ENCODE results near the gene ACSS3. TPM values are rescaled to one million over a fixed set of nuclear protein-coding genes. Genes with fewer than 3 reads are reported as not detected.

The ACSS3 gene
- total RNA-seq, 1 donor from 2014 or later: 1.0 TPM

GRCh38 chr12:81231574-81232368 lies 153.9 kb downstream of the ACSS3 start:
- no peak for DNase-seq

DNA sequence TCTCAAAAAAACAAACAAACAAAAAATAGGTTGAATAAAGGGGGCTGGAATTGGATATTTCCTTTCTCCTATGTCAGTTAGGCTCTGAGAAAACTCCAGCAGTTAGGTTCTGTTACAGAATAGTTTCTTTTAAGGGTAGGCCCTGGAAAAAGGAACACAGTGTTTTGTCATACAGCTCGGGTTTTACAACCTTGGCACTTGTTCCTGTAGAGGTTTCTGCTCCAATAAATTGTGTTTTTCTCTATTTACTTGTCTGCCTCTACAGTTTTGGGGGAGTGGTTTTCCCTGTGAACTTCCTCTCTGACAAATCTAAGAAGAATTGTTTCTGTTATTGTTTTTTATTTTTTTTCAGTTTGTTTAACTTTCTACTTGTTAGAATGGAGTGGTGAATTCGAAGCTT lies 167.6 kb downstream of the ACSS3 start:
- no peak for DNase-seq

- no peak for DNase-seq
Measured at GRCh38 chr12:81245907-81246570, 168.2 kb downstream of the ACSS3 start.

- DNase-seq: no peak
Measured at GRCh38 chr12:81249976-81250375, 172.1 kb downstream of the ACSS3 start.

DNA sequence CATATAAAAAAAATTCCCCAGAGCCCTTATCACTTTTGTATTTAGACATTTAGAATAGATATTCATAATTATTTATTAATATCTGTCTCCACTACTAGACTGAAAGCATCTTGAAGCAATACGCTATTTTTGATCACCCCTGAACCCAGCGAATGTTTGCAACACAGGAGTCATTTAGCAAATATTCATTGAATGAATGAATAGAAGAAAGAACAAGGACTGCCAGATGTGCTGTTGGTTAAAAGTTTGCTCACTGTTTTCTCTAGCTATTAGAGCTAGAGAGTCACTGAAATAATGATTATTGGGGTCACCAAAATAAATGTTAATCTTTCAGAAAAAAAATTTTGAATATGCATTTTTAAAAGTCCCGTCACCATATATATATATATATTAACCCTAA lies 174.3 kb downstream of the ACSS3 start:
- DNase-seq: no peak

GRCh38 chr12:81253360-81253759 lies 175.5 kb downstream of the ACSS3 start:
- no peak for DNase-seq

GRCh38 chr12:81255456-81255855 lies 177.6 kb downstream of the ACSS3 start:
- DNase-seq: no peak

DNA sequence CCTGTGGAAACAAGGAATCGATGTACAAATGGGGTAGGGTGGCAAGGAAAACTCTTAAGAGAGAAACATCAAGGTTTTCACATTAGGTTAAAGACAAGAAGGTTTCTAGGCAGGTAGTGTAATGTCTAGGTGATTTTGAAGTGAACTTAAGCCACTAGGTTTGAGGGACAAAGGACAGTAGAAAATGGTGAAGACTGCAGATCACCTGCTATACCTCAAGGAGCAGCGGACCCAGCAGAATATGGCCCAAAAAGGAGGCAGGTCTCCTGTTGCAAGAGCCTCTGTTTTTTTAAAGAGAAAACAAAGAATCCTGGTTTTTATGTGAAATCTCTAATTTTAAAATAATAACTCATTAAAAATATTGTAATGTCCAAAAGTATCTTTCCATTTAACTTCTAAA lies 178.1 kb downstream of the ACSS3 start:
- DNase-seq: no peak

DNA sequence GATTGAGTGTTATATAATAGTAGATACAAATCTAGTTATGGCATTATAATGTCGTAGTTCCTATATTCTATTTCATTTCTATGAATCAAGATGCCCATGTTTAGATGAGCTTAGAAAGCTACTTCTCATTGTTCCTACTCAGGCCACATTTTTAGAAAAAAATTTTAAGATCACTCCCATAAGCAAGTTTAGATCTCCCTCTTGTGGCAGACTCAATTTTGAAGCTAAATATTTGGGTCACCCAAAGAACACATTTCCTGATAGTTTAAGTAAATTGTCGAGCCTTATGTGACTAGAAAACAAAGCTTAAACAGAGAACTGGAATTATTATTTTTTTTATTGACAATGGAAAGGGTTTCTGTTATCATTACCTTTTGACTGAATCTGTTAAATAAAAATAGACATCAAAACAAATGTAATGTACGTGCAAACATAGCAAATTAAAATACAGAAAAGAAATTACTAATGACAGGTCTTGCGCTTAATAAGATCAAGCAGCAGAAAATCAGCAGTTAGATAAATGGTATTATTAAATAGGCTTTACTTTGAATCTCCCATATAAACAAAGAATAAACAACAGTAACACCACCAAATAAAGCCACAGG lies 180.2 kb downstream of the ACSS3 start:
- DNase-seq: peak; percentile 65

GRCh38 chr12:81259360-81259759 lies 181.5 kb downstream of the ACSS3 start:
- DNase-seq: no peak

DNA sequence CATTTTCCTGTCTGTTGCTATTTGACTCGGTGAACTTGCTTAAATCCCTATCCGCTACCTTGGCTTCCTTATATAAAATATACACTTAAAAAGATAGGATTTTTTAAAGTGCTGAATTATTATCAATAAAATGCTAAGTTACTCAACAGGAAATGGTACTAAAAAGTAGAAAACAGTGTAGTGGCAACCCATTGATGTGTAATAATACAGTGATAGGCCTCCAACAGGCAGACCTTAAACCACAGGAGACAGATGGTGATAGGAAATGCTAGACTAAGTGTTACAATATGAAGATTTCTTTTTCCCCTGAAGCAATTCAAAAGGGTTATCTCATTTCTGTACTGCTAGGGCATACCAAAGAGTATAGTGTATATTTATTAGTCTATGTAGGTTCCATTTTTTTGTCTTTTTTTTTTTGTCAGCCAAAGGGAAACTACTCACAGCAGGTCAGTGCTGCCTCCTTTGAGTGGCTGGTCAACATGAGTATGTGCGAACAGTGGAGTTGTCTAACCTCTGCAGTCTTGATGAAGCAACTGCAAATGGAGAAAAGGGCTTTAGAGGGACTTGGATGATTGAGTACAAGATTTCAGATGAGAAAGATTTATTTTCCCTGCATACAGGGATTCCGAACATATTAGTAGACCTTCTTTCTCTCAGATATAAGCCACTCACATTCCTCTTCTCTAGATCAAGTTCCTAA lies 183.8 kb downstream of the ACSS3 start:
- no peak for DNase-seq

DNA sequence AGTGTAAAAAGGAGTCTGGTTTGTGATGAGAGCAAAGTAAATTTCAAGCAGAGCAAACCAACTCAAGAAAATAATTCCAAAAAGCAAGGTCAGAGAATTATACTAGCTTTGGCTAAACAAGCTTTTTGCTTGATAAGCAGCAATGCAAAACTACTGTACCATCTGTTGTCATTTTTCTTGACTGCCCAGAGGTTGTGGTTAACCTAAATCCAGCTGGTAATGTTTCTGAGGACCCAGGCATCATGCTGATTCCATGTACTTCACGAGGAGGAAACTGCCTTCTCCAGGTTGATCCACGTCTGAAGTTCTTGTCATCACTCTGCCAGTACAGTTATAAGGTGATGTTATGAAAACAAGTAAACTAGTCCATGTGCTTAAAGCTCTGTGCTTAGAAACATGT lies 185.2 kb downstream of the ACSS3 start:
- DNase-seq: no peak

DNA sequence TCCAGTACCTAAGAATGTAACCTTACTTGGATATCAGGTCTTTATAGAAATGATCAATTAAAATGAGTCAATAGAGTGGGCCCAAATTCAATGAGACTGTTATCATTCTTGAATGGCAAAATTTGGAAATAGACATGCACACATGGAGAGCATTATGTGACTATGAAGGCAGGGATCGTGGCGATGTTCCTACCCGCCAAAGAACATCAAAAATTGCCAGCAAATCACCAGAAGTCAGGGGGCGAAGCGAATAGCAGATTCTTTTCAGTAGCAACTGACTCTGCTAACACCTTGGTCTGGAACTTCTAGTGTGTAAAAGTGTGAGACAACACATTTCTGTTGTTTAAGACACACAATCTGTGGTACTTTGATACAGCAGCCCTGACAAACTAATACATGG lies 192.5 kb downstream of the ACSS3 start:
- no peak for DNase-seq

DNA sequence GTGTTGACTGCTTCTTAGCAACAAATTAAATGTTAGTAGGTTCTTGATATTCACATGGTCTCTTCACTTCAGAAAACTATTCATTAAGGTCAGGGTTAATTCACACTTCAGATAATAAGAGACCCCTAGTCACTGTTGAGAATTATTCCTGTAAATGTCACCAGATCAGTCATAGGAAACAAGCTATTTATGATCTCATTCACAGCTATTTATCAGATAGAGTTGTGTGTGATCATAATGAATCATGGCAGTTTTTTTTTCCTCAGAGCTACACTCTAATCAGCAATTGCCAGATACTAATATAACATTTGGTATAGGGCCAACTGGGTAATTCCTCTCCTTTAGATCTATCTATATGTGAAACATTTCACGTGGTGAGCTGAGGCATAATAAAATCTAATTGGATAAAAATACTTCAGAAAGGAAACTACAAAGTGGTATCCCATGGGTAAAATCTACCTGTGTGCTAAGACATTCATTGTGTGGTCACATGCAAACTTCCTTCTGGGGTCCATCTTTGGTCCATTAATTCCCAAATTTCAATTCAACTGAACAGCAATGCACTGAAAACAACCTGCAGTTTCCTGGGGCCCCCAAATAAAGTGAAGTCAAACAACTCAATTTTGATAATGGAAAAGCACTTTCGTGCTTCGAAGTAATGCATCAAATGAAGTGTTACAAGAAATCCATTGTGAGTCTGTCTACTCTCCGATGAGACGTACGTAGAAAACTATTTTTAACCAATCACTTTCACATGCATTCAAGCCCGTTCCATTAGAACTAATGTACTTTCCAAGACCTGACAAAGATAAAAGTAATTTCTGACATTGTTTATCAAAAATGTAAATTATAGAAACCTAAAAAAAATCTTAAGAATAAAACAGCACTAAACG lies 197.0 kb downstream of the ACSS3 start:
- DNase-seq: no peak

GRCh38 chr12:81284137-81284536 lies 206.3 kb downstream of the ACSS3 start:
- DNase-seq: no peak

DNA sequence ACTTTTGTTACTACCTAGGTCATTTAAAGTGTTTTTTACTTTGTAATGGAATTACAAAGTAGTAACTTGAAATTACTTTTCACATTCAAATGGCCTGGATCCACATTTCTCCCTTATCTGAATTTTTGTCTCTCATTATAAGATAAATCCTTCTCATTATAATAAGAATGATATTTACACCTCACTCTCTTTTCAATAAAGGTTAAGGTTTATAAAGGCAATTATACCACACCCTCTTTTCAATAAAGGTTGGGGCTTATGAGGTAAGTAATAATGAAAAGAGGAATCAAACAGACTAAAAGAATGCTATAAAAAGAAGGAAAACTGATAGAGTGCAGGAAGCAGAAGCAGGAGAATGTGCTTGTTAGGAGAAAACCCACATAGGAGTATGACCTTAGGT lies 210.8 kb downstream of the ACSS3 start:
- DNase-seq: no peak

DNA sequence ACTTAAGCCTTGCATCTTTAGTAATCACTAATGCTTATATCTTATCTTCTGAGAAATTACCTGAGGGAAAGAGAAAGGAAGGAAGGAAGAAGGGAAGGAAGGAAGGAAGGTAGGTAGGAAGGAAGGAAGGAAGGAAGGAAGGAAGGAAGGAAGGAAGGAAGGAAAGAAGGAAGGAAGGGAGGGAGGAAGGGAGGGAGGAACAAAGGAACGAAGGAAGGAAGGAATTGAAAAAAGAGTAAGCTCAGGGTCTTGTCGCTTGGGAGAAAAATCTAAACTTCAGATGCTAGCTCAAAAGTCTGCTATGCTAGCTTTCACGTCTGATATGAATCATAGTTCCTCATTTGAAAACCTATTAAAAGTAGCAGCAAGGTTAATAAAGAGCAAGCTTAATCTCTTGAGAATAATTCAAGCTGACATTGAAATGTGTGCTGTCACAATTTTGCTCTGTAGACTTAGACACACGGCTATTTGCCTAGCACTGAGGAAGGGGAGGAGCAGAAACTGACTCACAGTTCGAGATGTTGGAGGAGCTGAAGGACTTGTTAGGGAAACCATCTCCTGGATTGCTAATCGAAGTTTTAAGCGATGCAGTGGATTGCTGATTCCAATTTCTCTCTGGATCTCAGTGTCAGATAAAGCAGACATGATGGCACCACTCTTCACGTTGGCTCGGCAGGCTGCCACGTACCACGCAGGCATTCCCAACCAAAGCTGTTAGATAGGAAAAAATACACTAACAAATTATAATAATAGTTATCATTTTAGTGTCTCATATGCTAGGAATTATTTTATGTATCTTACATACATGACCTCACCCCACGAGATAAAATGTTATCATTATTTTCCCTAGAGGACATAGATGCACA lies 216.7 kb downstream of the ACSS3 start:
- no peak for DNase-seq

- DNase-seq: no peak
Measured at GRCh38 chr12:81295251-81295650, 217.4 kb downstream of the ACSS3 start.

DNA sequence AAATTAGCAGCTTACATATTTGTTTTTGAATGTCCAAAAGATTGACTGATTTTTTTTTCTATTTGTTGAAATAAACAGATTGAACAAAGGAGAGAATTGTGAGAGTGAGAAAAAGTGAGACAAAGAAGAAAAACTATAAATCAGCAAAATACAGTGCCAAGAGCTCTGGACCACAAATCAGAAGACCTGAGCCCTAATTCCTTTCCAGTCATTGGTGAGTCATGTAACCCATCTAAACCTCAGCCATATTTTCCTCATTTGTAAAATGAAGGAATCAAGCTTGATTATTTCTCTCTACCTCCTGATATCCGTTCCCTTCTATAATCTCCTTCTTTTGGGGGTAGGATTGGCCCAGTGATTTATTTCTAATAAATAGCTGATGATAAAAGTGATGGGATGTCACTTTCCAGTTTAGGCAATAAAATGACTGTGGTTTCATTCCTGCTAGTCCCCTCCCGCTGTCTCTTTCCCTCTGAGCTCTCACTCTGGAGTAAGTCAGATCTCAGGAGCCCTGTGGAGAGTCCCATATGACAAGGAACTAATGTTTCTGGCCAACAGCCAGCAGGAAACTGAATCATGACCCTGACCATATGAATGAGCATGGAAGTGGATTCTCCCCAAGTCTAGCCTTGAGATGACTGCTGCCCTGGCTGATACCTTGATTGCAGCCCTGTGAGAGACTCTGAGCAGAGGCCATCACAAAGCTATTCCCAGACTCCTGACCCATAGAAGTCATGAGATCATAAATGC lies 218.9 kb downstream of the ACSS3 start:
- peak; percentile 18 for DNase-seq

- no peak for DNase-seq
Measured at GRCh38 chr12:81297601-81298000, 219.7 kb downstream of the ACSS3 start.

- DNase-seq: no peak
Measured at GRCh38 chr12:81300454-81300853, 222.6 kb downstream of the ACSS3 start.

Measured in dermis blood vessel endothelial cell (primary cell).